ENCODE measurements around the gene ARL8B. TPM values are rescaled to one million over a fixed set of nuclear protein-coding genes. Genes with fewer than 3 reads are reported as not detected.

The ARL8B gene
- total RNA-seq, 1 donor from 2014 or later: 69.2 TPM

DNA sequence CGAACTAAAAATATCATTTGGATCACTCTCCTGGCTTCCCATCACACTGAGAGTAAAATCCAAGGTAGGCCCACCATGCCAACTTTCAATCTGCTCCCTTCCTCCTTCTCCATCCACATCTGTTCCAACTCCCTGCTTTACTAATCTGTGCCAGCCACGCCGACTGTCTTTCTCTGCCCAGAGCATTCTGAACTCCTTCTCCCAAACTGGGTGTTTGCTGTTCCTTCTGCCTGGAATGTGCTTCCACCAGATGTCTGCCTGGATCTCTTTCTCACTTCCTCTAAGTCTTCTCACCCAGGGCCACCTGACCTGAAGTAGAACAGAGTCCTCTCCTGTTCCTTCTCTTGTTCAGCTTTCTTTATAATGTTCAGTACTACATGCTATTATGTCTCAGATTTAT is 5.6 kb upstream of the ARL8B start:
- no peaks in the 10 kb centered on the region for H3K27me3 ChIP-seq (ENCODE audit: control insufficient read depth, insufficient read depth, low read length)
- TF ChIP-seq, protein P1, sequence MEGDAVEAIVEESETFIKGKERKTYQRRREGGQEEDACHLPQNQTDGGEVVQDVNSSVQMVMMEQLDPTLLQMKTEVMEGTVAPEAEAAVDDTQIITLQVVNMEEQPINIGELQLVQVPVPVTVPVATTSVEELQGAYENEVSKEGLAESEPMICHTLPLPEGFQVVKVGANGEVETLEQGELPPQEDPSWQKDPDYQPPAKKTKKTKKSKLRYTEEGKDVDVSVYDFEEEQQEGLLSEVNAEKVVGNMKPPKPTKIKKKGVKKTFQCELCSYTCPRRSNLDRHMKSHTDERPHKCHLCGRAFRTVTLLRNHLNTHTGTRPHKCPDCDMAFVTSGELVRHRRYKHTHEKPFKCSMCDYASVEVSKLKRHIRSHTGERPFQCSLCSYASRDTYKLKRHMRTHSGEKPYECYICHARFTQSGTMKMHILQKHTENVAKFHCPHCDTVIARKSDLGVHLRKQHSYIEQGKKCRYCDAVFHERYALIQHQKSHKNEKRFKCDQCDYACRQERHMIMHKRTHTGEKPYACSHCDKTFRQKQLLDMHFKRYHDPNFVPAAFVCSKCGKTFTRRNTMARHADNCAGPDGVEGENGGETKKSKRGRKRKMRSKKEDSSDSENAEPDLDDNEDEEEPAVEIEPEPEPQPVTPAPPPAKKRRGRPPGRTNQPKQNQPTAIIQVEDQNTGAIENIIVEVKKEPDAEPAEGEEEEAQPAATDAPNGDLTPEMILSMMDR (IDR thresholded peaks at IDR 0.05; ENCODE audit: insufficient read depth, low read length, poor library complexity, severe bottlenecking): no peak
- H3K36me3 ChIP-seq (ENCODE audit: control insufficient read depth, insufficient read depth, low read length): no peaks in the 10 kb centered on the region
- H3K4me3 ChIP-seq (ENCODE audit: low read depth, low read length): no peak overlapping the region
- DNase-seq (ENCODE audit: low read depth): no peak

DNA sequence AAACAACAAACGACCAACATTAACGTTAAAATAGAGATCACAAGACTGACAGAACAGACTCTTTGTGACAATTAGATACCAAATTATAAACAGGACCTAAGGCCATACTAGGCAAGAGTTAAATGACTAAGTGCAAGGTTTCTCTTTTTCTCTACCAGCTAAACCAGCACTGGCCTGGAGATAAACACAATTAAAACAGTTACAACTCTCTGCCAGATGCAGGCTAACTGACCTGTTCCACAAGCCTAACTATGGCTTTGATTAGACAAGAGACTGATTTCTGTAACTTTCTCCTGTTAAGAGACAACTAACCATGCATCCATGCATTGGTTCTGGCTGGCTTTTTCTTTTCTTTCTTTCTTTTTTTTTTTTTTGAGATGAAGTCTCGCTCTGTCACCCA is 1.6 kb upstream of the ARL8B start:
- Histone ChIP-seq H3K4me3 (ENCODE audit: low read depth, low read length) (no peak overlapping the region), H3K36me3 (ENCODE audit: control insufficient read depth, insufficient read depth, low read length) (no peaks in the 10 kb centered on the region), H3K27me3 (ENCODE audit: control insufficient read depth, insufficient read depth, low read length) (no peaks in the 10 kb centered on the region)
- no peak for DNase-seq (ENCODE audit: low read depth)
- TF ChIP-seq, protein P1 (IDR thresholded peaks at IDR 0.05; ENCODE audit: insufficient read depth, low read length, poor library complexity, severe bottlenecking): no peak

DNA sequence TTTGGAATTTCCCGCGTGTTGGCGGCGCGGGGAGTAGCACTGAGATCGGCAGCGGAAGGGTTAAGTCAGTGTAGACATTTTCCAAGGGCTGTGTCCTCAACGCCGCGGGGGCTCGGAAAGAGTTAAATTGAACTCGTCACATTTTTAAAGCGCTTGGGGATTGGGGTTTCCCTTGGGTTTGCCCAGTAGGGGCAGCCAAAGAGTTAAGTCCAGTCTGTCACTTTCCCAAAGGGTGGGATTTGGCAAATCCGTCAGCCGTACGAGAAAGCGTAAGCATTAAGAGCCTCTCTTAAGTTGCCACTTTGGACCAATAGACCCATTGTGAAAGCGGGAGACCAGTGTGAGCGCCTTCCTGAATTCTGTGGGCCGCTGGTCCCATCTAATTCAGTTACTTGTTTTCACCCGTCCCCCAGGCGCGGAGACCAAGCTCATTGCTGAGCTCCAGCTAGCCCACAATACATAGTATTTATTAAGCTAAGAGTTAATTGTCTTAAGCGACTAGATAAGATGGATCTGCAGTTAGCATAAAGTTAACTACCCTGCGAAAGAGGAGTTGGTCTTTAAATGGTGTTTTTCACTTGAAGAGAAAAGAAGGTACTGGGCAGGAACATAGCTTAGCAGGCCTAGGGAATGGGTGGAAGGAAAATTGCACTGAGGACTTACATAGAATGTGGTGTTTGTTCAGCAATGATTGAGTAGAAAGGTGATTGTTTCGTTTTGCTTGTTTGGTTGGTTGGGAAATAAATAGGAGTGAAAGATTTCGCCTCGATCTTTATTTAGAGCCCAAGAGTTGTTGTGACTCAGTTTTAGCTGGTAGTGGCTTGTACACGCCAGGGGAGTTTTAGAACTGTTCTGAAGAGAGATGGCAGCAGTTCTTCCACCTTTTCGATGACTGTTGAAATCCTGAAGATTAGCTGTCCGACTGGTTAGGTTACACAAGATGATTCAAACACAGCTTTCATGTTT is 932 bp downstream of the ARL8B start:
- H3K4me3 ChIP-seq (ENCODE audit: low read depth, low read length): peak overlapping the region; percentile 99
- H3K27me3 ChIP-seq (ENCODE audit: control insufficient read depth, insufficient read depth, low read length): no peaks in the 10 kb centered on the region
- DNase-seq (ENCODE audit: low read depth): peak; percentile 29
- H3K36me3 ChIP-seq (ENCODE audit: control insufficient read depth, insufficient read depth, low read length): no peaks in the 10 kb centered on the region
- TF ChIP-seq, protein P1 (IDR thresholded peaks at IDR 0.05; ENCODE audit: insufficient read depth, low read length, poor library complexity, severe bottlenecking): no peak

DNA sequence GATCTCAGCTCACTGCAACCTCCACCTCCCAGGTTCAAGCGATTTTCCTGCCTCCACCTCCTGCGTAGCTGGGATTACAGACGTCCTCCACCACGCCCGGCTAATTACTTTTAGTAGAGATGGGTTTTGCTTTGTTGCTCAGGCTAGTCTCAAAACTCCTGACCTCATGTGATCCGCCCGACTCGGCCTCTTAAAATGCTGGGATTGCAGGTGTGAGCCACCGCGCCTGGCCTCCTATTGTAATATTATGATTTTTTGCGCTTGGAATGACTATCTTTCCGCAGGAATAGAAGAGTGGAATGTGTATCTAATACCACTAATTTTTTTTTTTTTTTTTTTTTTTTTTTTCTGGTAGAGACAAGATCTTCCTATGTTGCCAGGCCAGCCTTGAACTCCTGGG is 1.8 kb downstream of the ARL8B start:
- peak overlapping the region; percentile 99 for H3K4me3 ChIP-seq (ENCODE audit: low read depth, low read length)
- H3K27me3 ChIP-seq (ENCODE audit: control insufficient read depth, insufficient read depth, low read length): no peaks in the 10 kb centered on the region
- no peaks in the 10 kb centered on the region for H3K36me3 ChIP-seq (ENCODE audit: control insufficient read depth, insufficient read depth, low read length)
- no peak for DNase-seq (ENCODE audit: low read depth)
- TF ChIP-seq, protein P1 (IDR thresholded peaks at IDR 0.05; ENCODE audit: insufficient read depth, low read length, poor library complexity, severe bottlenecking): no peak

DNA sequence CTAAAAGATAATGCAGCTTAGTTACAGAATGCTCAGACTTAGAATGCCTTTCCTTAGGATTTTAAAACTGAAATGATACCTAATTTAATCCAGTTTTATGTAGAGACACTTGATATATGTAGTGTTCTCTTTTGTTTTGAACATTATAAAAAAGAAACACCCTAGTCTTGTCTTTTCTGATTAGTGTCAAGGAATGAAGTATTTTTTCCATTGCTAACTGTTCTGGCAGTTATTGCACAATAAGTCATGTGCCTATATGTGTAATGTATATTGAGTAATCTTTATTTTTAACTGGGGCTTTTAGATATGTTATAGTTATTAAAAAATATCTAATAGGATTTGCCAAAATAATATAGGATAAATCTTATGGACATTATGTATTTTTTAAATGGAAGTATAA is 4.5 kb downstream of the ARL8B start:
- DNase-seq (ENCODE audit: low read depth): no peak
- H3K27me3 ChIP-seq (ENCODE audit: control insufficient read depth, insufficient read depth, low read length): no peaks in the 10 kb centered on the region
- no peak overlapping the region for H3K4me3 ChIP-seq (ENCODE audit: low read depth, low read length)
- no peaks in the 10 kb centered on the region for H3K36me3 ChIP-seq (ENCODE audit: control insufficient read depth, insufficient read depth, low read length)
- TF ChIP-seq, protein P1 (IDR thresholded peaks at IDR 0.05; ENCODE audit: insufficient read depth, low read length, poor library complexity, severe bottlenecking): no peak
